Ishikawa (cell line): ENCODE measurements around the gene SCN10A.

Experiments used
- CEBPB ChIP-seq: IDR thresholded peaks from 2 replicates; pipeline ENCODE4 v1.6.1; 2012
- CREB1 ChIP-seq: IDR thresholded peaks from 2 replicates; pipeline ENCODE4 v1.6.1; 2012; ENCODE audit warnings: low read depth
- EGR1 ChIP-seq: IDR thresholded peaks from 2 replicates; pipeline ENCODE4 v1.6.1; 2012
- EP300 ChIP-seq: IDR thresholded peaks from 2 replicates; pipeline ENCODE4 v1.6.1; 2012; ENCODE audit warnings: borderline replicate concordance
- FOXM1 ChIP-seq: IDR thresholded peaks from 2 replicates; pipeline ENCODE4 v1.6.1; 2012; ENCODE audit warnings: low read depth, borderline replicate concordance
- MAX ChIP-seq: IDR thresholded peaks from 2 replicates; pipeline ENCODE4 v1.6.1; 2012
- NFIC ChIP-seq: IDR thresholded peaks from 2 replicates; pipeline ENCODE4 v1.6.1; 2012
- RAD21 ChIP-seq: IDR thresholded peaks from 2 replicates; pipeline ENCODE4 v1.6.1; 2012; ENCODE audit warnings: low read depth
- REST ChIP-seq: IDR thresholded peaks from 2 replicates; pipeline ENCODE4 v1.6.1; 2012; ENCODE audit warnings: low read depth, mild to moderate bottlenecking
- TAF1 ChIP-seq: IDR thresholded peaks from 2 replicates; pipeline ENCODE4 v1.6.1; 2012; ENCODE audit warnings: low read depth, mild to moderate bottlenecking
- TCF12 ChIP-seq: IDR thresholded peaks from 2 replicates; pipeline ENCODE4 v1.6.1; 2012; ENCODE audit warnings: low read depth
- TEAD4 ChIP-seq: IDR thresholded peaks from 2 replicates; pipeline ENCODE4 v1.6.1; 2012
- USF1 ChIP-seq: IDR thresholded peaks from 2 replicates; pipeline ENCODE4 v1.6.1; 2012
- YY1 ChIP-seq: IDR thresholded peaks from 2 replicates; pipeline ENCODE4 v1.6.1; 2012; ENCODE audit warnings: low read depth
- ZBTB7A ChIP-seq: IDR thresholded peaks from 2 replicates; pipeline ENCODE4 v1.6.1; 2012; ENCODE audit warnings: low read depth

SCN10A gene

GRCh38 chr3:38742550-38742949 lies 73.5 kb downstream of the SCN10A start:
- TF ChIP-seq FOXM1, result no peak
- TF ChIP-seq MAX, result no peak
- no peak for TF ChIP-seq REST
- TF ChIP-seq RAD21, result no peak
- no peak for TF ChIP-seq CEBPB
- TF ChIP-seq USF1, result no peak
- TF ChIP-seq NFIC, result no peak

- TF ChIP-seq CEBPB, result no peak
- no peak for TF ChIP-seq YY1
- TF ChIP-seq USF1, result no peak
- no peak for TF ChIP-seq NFIC
- no peak for TF ChIP-seq ZBTB7A
- TF ChIP-seq FOXM1, result no peak
- TF ChIP-seq TAF1, result no peak
- TF ChIP-seq EP300, result no peak
- TF ChIP-seq TCF12, result no peak
- TF ChIP-seq MAX, result no peak
- TF ChIP-seq RAD21, result no peak
- TF ChIP-seq TEAD4, result no peak
- no peak for TF ChIP-seq EGR1
- no peak for TF ChIP-seq CREB1
- no peak for TF ChIP-seq REST
These were observed 75.5 kb downstream of the SCN10A start for GRCh38 chr3:38740537-38740936.

GRCh38 chr3:38739931-38740330 lies 76.1 kb downstream of the SCN10A start:
- TF ChIP-seq CEBPB, result no peak
- no peak for TF ChIP-seq USF1
- TF ChIP-seq REST, result no peak
- TF ChIP-seq TAF1, result no peak
- no peak for TF ChIP-seq RAD21
- TF ChIP-seq TCF12, result no peak
- TF ChIP-seq FOXM1, result no peak
- TF ChIP-seq NFIC, result no peak
- TF ChIP-seq ZBTB7A, result no peak
- no peak for TF ChIP-seq MAX
- TF ChIP-seq CREB1, result no peak
- no peak for TF ChIP-seq TEAD4

GRCh38 chr3:38739396-38739689 lies 76.7 kb downstream of the SCN10A start:
- TF ChIP-seq TAF1 (no peak), USF1 (no peak), MAX (no peak), NFIC (no peak), EP300 (no peak), RAD21 (no peak), FOXM1 (no peak), CEBPB (no peak), REST (no peak), ZBTB7A (no peak)
